ENCODE data around the gene ANK3.

DNA sequence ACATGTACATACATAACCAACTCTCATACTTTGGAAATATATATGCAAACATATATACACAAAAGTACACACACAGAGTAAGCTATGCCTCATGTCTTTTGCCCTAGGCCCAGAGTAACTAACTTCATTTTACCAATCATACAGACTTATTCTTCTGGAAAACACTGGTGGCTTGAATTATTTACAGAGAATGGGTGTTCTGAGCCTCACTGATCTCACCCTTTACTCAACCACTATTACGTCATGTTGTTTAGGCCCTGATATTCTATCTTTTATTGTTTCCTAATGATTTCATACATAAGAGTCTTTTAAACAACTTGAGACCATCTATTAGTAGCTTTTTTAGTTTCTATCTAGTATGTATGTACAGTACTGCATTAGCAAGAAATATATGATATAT is 43.0 kb downstream of the ANK3 start:
- TF ChIP-seq POLR2AphosphoS5 (IDR thresholded peaks at IDR 0.05), result no peak
- TF ChIP-seq CTCF (IDR thresholded peaks at IDR 0.05 in 8 of 11, conservative IDR thresholded peaks at IDR 0.05 in 3 of 11), result no peak

Data from spleen (tissue), 7 donors.